Activated T-cell treated with anti-CD3 and anti-CD28 coated beads, Interleukin-2, amount 50 U/mL, for 72 hours (primary cell): ENCODE measurements around the gene BHLHE40. TPM values are rescaled to one million over a fixed set of nuclear protein-coding genes. Genes with fewer than 3 reads are reported as not detected.
"Not testable (repeated sequence)": the region's sequence is repeated elsewhere in the genome, so short reads cannot be mapped to it uniquely, and the experiment has no call there.

Experiments
- ATAC-seq, 2 donors: fragments of 150-1000 bp; cut with Tn5 transposase; replicated peaks in 1 of 2; 2 replicates each; pipeline ENCODE4 v1.10.0; 2021; ENCODE audit warnings: moderate library complexity in 2 of 2, mild to moderate bottlenecking in 1 of 2
- DNase-seq, 2 donors: peaks; one replicate each; pipeline ENCODE4 v3.0.0; 2021 to 2022; ENCODE audit warnings: mixed read lengths in 1 of 2
- H3K27ac Mint-ChIP-seq: one replicate; pipeline ENCODE4 v1.8.0; 2022; ENCODE audit warnings: mild to moderate bottlenecking, moderate library complexity, mixed read lengths
- H3K27me3 Mint-ChIP-seq: one replicate; pipeline ENCODE4 v1.8.0; 2022; ENCODE audit warnings: low read depth, mixed read lengths
- H3K36me3 Mint-ChIP-seq, 2 donors: one replicate each; pipeline ENCODE4 v1.8.0; 2022; ENCODE audit warnings: mixed read lengths in 2 of 2, mild to moderate bottlenecking in 1 of 2; ENCODE audit not compliant: insufficient read depth in 2 of 2
- H3K4me1 Mint-ChIP-seq: one replicate; pipeline ENCODE4 v1.8.0; 2022; ENCODE audit warnings: low read depth, mixed read lengths
- H3K4me3 Mint-ChIP-seq, 2 donors: one replicate each; pipeline ENCODE4 v1.8.0; 2022; ENCODE audit warnings: mild to moderate bottlenecking in 2 of 2, mixed read lengths in 2 of 2, moderate library complexity in 2 of 2
- H3K9me3 Mint-ChIP-seq, 2 donors: one replicate each; pipeline ENCODE4 v1.8.0; 2022; ENCODE audit warnings: mixed read lengths in 2 of 2
- total RNA-seq, 2 donors: library from RNA; stranded (reverse); gene quantifications; one replicate each; pipeline ENCODE4 v1.2.3, GENCODE V29; 2022

Gene BHLHE40
- total RNA-seq, 2 donors from 2014 or later: 303 to 440 TPM

GRCh38 chr3:4949659-4950058 is 29.6 kb upstream of the BHLHE40 start:
- DNase-seq (no peak), ATAC-seq (no peak)

GRCh38 chr3:4950351-4950784 is 28.9 kb upstream of the BHLHE40 start:
- Mint-ChIP-seq H3K4me3 (no peak overlapping the region), H3K27me3 (no peaks in the 10 kb centered on the region), H3K36me3 (no peaks in the 10 kb centered on the region), H3K27ac (no peak overlapping the region), H3K4me1 (peaks cover 6% of the 10 kb centered on the region), H3K9me3 (no peaks in the 10 kb centered on the region)
- no peak for DNase-seq
- ATAC-seq: no peak

More at GRCh38 chr3:4949659-4950058, 29.6 kb upstream of the BHLHE40 start:
- Mint-ChIP-seq H3K27ac (no peak overlapping the region), H3K4me1 (peaks cover 6% of the 10 kb centered on the region), H3K27me3 (no peaks in the 10 kb centered on the region), H3K9me3 (no peaks in the 10 kb centered on the region), H3K4me3 (no peak overlapping the region), H3K36me3 (no peaks in the 10 kb centered on the region)

- Mint-ChIP-seq H3K27me3 (no peaks in the 10 kb centered on the region), H3K4me3 (no peak overlapping the region), H3K36me3 (no peaks in the 10 kb centered on the region), H3K4me1 (peaks cover 6% of the 10 kb centered on the region), H3K27ac (no peak overlapping the region), H3K9me3 (no peaks in the 10 kb centered on the region)
- DNase-seq (no peak), ATAC-seq (no peak)
Observed at GRCh38 chr3:4950948-4951347, 28.3 kb upstream of the BHLHE40 start.

GRCh38 chr3:4953119-4953518 is 26.1 kb upstream of the BHLHE40 start:
- no peak for ATAC-seq
- Mint-ChIP-seq H3K9me3 (no peaks in the 10 kb centered on the region), H3K4me1 (peaks cover 3% of the 10 kb centered on the region), H3K27ac (no peak overlapping the region), H3K27me3 (no peaks in the 10 kb centered on the region), H3K4me3 (no peak overlapping the region), H3K36me3 (peaks cover 4 to 7% of the 10 kb centered on the region in 2 donors)
- no peak for DNase-seq

- no peak for DNase-seq
- no peaks in the 10 kb centered on the region for H3K27me3 Mint-ChIP-seq
- peaks cover 12 to 15% of the 10 kb centered on the region in 2 donors for H3K36me3 Mint-ChIP-seq
- H3K4me3 Mint-ChIP-seq: no peak overlapping the region
- H3K9me3 Mint-ChIP-seq: peaks cover 5 to 6% of the 10 kb centered on the region in 2 donors
- no peak overlapping the region for H3K27ac Mint-ChIP-seq
- ATAC-seq: no peak
- no peaks in the 10 kb centered on the region for H3K4me1 Mint-ChIP-seq
Observed at GRCh38 chr3:4954256-4955000, 24.8 kb upstream of the BHLHE40 start.

GRCh38 chr3:4956099-4956498 is 23.1 kb upstream of the BHLHE40 start:
- no peak for ATAC-seq
- H3K9me3 Mint-ChIP-seq: peaks cover 5 to 6% of the 10 kb centered on the region in 2 donors
- H3K36me3 Mint-ChIP-seq: peaks cover 15 to 16% of the 10 kb centered on the region in 2 donors
- H3K27me3 Mint-ChIP-seq: no peaks in the 10 kb centered on the region
- no peak for DNase-seq
- peaks cover 4% of the 10 kb centered on the region for H3K4me1 Mint-ChIP-seq
- H3K4me3 Mint-ChIP-seq: no peak overlapping the region
- H3K27ac Mint-ChIP-seq: no peak overlapping the region

- no peak for DNase-seq
- Mint-ChIP-seq H3K4me1 (peaks cover 6% of the 10 kb centered on the region), H3K9me3 (peaks cover 5 to 6% of the 10 kb centered on the region in 2 donors), H3K36me3 (peaks cover 15 to 18% of the 10 kb centered on the region in 2 donors), H3K4me3 (no peak overlapping the region), H3K27me3 (no peaks in the 10 kb centered on the region), H3K27ac (no peak overlapping the region)
- no peak for ATAC-seq
Observed at GRCh38 chr3:4956738-4957137, 22.5 kb upstream of the BHLHE40 start.

- H3K27ac Mint-ChIP-seq: no peak overlapping the region
- H3K4me3 Mint-ChIP-seq: no peak overlapping the region
- no peak for ATAC-seq
- H3K4me1 Mint-ChIP-seq: peaks cover 6% of the 10 kb centered on the region
- no peak for DNase-seq
- H3K27me3 Mint-ChIP-seq: no peaks in the 10 kb centered on the region
- H3K9me3 Mint-ChIP-seq: peaks cover 5 to 6% of the 10 kb centered on the region in 2 donors
- peaks cover 15 to 18% of the 10 kb centered on the region in 2 donors for H3K36me3 Mint-ChIP-seq
Observed at GRCh38 chr3:4957978-4958377, 21.3 kb upstream of the BHLHE40 start.

GRCh38 chr3:4959180-4959579 is 20.1 kb upstream of the BHLHE40 start:
- Mint-ChIP-seq H3K9me3 (peaks cover 5 to 7% of the 10 kb centered on the region in 2 donors), H3K4me3 (no peak overlapping the region), H3K27ac (no peak overlapping the region), H3K4me1 (peaks cover 6% of the 10 kb centered on the region), H3K36me3 (peaks cover 15 to 18% of the 10 kb centered on the region in 2 donors), H3K27me3 (no peaks in the 10 kb centered on the region)
- DNase-seq: no peak
- no peak for ATAC-seq

- not testable (repeated sequence) for ATAC-seq, H3K27me3 Mint-ChIP-seq, H3K9me3 Mint-ChIP-seq, DNase-seq, H3K27ac Mint-ChIP-seq, H3K4me3 Mint-ChIP-seq
- Mint-ChIP-seq H3K36me3 (peaks cover 22 to 23% of the 10 kb centered on the region in 2 donors), H3K4me1 (peaks cover 16% of the 10 kb centered on the region)
Observed at GRCh38 chr3:4961865-4962264, 17.4 kb upstream of the BHLHE40 start.

GRCh38 chr3:4963669-4964570 is 15.3 kb upstream of the BHLHE40 start:
- no peak overlapping the region for H3K27ac Mint-ChIP-seq
- DNase-seq (no peak), ATAC-seq (no peak)
- H3K27me3 Mint-ChIP-seq: no peaks in the 10 kb centered on the region
- H3K4me1 Mint-ChIP-seq: peaks cover 16% of the 10 kb centered on the region
- H3K36me3 Mint-ChIP-seq: peaks cover 24 to 26% of the 10 kb centered on the region in 2 donors
- no peak overlapping the region for H3K4me3 Mint-ChIP-seq
- H3K9me3 Mint-ChIP-seq: peaks cover 10 to 12% of the 10 kb centered on the region in 2 donors

GRCh38 chr3:4966006-4966405 is 13.2 kb upstream of the BHLHE40 start:
- ATAC-seq (peak in 1 of 2 donors; percentile 32), DNase-seq (peak in 1 of 2 donors; percentile 26)
- Mint-ChIP-seq H3K36me3 (peaks cover 30 to 34% of the 10 kb centered on the region in 2 donors), H3K4me1 (peaks cover 13% of the 10 kb centered on the region), H3K9me3 (peaks cover 11 to 14% of the 10 kb centered on the region in 2 donors)
- H3K4me3 Mint-ChIP-seq, H3K27ac Mint-ChIP-seq, H3K27me3 Mint-ChIP-seq: not testable (repeated sequence)

GRCh38 chr3:4967683-4968082 is 11.6 kb upstream of the BHLHE40 start:
- peaks cover 10% of the 10 kb centered on the region for H3K4me1 Mint-ChIP-seq
- peaks cover 31 to 34% of the 10 kb centered on the region in 2 donors for H3K36me3 Mint-ChIP-seq

More at GRCh38 chr3:4967683-4968082, 11.6 kb upstream of the BHLHE40 start:
- peaks cover 11 to 14% of the 10 kb centered on the region in 2 donors for H3K9me3 Mint-ChIP-seq
- H3K27me3 Mint-ChIP-seq, H3K27ac Mint-ChIP-seq, DNase-seq, ATAC-seq, H3K4me3 Mint-ChIP-seq: not testable (repeated sequence)
